ENCODE measurements around the gene POLR3H.

DNA sequence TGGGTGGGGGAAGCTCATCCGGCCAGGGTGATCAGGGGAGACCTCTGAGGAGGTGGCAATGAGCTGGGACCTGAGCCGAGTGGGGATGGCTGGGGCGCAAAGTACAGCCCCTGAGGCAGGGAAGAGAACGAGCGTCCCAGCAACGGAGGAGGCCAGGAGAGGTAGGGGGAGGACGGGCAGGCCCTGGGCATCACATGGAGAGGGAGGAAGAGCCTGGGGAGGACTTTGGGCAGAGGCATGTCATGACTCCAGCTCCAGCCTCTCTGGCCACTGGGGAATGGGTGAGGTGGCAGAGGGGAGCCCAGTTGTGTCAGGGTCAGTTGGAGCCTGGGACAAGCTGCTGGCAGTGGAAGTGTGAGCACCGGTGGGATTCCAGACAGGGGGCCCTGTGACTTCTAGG lies 33.8 kb upstream of the POLR3H start:
- TF ChIP-seq EZH2 (IDR thresholded peaks at IDR 0.05; ENCODE audit: low read depth, unreplicated experiment): no peak
- TF ChIP-seq, protein P1, sequence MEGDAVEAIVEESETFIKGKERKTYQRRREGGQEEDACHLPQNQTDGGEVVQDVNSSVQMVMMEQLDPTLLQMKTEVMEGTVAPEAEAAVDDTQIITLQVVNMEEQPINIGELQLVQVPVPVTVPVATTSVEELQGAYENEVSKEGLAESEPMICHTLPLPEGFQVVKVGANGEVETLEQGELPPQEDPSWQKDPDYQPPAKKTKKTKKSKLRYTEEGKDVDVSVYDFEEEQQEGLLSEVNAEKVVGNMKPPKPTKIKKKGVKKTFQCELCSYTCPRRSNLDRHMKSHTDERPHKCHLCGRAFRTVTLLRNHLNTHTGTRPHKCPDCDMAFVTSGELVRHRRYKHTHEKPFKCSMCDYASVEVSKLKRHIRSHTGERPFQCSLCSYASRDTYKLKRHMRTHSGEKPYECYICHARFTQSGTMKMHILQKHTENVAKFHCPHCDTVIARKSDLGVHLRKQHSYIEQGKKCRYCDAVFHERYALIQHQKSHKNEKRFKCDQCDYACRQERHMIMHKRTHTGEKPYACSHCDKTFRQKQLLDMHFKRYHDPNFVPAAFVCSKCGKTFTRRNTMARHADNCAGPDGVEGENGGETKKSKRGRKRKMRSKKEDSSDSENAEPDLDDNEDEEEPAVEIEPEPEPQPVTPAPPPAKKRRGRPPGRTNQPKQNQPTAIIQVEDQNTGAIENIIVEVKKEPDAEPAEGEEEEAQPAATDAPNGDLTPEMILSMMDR (conservative IDR thresholded peaks at IDR 0.05; ENCODE audit: low read depth in 2 of 2): no peak
- TF ChIP-seq, protein P2, sequence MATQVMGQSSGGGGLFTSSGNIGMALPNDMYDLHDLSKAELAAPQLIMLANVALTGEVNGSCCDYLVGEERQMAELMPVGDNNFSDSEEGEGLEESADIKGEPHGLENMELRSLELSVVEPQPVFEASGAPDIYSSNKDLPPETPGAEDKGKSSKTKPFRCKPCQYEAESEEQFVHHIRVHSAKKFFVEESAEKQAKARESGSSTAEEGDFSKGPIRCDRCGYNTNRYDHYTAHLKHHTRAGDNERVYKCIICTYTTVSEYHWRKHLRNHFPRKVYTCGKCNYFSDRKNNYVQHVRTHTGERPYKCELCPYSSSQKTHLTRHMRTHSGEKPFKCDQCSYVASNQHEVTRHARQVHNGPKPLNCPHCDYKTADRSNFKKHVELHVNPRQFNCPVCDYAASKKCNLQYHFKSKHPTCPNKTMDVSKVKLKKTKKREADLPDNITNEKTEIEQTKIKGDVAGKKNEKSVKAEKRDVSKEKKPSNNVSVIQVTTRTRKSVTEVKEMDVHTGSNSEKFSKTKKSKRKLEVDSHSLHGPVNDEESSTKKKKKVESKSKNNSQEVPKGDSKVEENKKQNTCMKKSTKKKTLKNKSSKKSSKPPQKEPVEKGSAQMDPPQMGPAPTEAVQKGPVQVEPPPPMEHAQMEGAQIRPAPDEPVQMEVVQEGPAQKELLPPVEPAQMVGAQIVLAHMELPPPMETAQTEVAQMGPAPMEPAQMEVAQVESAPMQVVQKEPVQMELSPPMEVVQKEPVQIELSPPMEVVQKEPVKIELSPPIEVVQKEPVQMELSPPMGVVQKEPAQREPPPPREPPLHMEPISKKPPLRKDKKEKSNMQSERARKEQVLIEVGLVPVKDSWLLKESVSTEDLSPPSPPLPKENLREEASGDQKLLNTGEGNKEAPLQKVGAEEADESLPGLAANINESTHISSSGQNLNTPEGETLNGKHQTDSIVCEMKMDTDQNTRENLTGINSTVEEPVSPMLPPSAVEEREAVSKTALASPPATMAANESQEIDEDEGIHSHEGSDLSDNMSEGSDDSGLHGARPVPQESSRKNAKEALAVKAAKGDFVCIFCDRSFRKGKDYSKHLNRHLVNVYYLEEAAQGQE (IDR thresholded peaks at IDR 0.05; ENCODE audit: unreplicated experiment): no peak
